ENCODE data around the gene DTX1.

DTX1 gene

GRCh38 chr12:113097716-113098440 is 41.3 kb downstream of the DTX1 start:
- in situ Hi-C loops (cut with HindIII; ENCODE audit: low sequenced_read_pairs): no loop called here
- DNase-seq (ENCODE audit: low read depth): no peak
- no peak overlapping the region for H3K4me3 ChIP-seq (ENCODE audit: low read depth, low read length)
- TF ChIP-seq CTCF (IDR thresholded peaks at IDR 0.05; ENCODE audit: low read depth, low read length, missing control alignments): no peak

- DNase-seq (ENCODE audit: low read depth): peak; percentile 63
- peak; percentile 81 for TF ChIP-seq CTCF (IDR thresholded peaks at IDR 0.05; ENCODE audit: low read depth, low read length, missing control alignments)
- H3K4me3 ChIP-seq (ENCODE audit: low read depth, low read length): no peak overlapping the region
- in situ Hi-C loops (cut with HindIII; ENCODE audit: low sequenced_read_pairs): no loop called here
Observed at GRCh38 chr12:113098441-113099028, 42.0 kb downstream of the DTX1 start.

GRCh38 chr12:113099364-113099763 is 42.8 kb downstream of the DTX1 start:
- TF ChIP-seq CTCF (IDR thresholded peaks at IDR 0.05; ENCODE audit: low read depth, low read length, missing control alignments): no peak
- DNase-seq (ENCODE audit: low read depth): no peak
- in situ Hi-C loops (cut with HindIII; ENCODE audit: low sequenced_read_pairs): no loop called here
- H3K4me3 ChIP-seq (ENCODE audit: low read depth, low read length): no peak overlapping the region

GRCh38 chr12:113099764-113100163 is 43.2 kb downstream of the DTX1 start:
- no peak for TF ChIP-seq CTCF (IDR thresholded peaks at IDR 0.05; ENCODE audit: low read depth, low read length, missing control alignments)
- in situ Hi-C loops (cut with HindIII; ENCODE audit: low sequenced_read_pairs): no loop called here
- DNase-seq (ENCODE audit: low read depth): no peak
- no peak overlapping the region for H3K4me3 ChIP-seq (ENCODE audit: low read depth, low read length)

GRCh38 chr12:113101751-113102150 is 45.2 kb downstream of the DTX1 start:
- TF ChIP-seq CTCF (IDR thresholded peaks at IDR 0.05; ENCODE audit: low read depth, low read length, missing control alignments): no peak
- in situ Hi-C loops (cut with HindIII; ENCODE audit: low sequenced_read_pairs): no loop called here
- no peak overlapping the region for H3K4me3 ChIP-seq (ENCODE audit: low read depth, low read length)
- DNase-seq (ENCODE audit: low read depth): no peak

GRCh38 chr12:113102811-113103210 is 46.3 kb downstream of the DTX1 start:
- in situ Hi-C loops (cut with HindIII; ENCODE audit: low sequenced_read_pairs): no loop called here
- no peak for TF ChIP-seq CTCF (IDR thresholded peaks at IDR 0.05; ENCODE audit: low read depth, low read length, missing control alignments)
- DNase-seq (ENCODE audit: low read depth): no peak
- no peak overlapping the region for H3K4me3 ChIP-seq (ENCODE audit: low read depth, low read length)

Measured in astrocyte of the cerebellum (primary cell).